HG03442 (cell line): ENCODE data around the gene SLMAP.

Experiments
- ATAC-seq: cut with Tn5 transposase; IDR thresholded peaks from one replicate; pipeline ENCODE4 v1.9.1; 2021; ENCODE audit warnings: mild to moderate bottlenecking, moderate library complexity; ENCODE audit not compliant: unreplicated experiment

The SLMAP gene

DNA sequence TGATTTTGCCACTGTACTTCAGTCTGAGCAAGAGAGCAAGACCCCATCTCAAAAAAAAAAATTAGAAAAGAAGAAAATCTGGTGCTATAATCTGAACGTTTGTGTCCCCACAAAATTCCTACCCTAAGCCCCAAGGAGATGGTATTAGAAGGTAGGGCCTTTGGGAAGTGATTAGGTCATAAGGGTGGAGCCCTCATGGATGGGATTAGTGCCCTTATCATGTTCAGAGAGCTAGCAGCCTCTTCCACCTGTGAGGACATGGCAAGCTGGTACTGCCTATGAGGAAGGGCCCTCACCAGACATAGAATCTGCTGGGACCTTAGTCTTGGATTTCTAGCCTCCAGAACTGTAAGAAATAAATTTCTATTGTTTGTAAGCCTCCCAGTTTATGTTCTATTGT is 201.7 kb downstream of the SLMAP start:
- no peak for ATAC-seq

DNA sequence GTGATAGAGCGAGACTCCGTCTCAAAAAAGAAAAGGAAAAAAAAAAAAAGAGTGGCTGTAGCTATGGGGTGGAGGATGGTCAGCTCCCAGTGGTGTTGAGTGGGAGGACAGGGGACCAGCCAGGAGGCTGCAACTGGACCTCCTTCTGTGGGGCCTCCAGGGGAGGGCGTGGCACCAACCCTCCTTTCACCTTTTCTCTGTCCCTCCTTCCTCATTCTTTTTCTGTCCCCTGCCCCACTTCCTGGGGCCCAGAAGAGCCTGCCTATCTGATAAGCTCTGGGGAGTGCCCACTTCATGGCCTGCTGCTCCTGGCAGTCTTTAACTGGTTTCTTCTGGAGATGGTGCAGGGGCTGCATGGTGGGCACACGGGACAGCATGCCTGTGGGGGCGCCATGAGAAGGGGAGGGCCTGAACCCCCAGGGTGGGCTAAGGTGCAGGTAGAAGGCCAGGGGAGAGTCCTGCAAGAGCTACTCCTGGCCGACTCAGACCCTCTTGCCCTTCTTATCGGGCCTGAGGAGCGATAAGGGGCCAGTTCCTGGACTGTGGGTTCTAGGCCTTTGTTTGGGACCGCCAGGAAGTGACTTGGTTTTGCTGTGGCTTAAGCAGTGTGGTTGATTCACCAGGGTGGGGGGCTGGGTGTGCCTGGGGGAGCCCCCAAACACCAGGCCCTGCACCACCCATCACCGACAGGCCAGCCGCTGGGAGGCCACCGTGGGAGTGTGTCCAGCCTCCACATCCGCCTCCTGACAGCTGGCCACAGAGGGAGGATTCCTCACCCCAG is 202.7 kb downstream of the SLMAP start:
- no peak for ATAC-seq

GRCh38 chr3:57959423-57960173 is 203.5 kb downstream of the SLMAP start:
- no peak for ATAC-seq

GRCh38 chr3:57960174-57960505 is 204.0 kb downstream of the SLMAP start:
- ATAC-seq: no peak

DNA sequence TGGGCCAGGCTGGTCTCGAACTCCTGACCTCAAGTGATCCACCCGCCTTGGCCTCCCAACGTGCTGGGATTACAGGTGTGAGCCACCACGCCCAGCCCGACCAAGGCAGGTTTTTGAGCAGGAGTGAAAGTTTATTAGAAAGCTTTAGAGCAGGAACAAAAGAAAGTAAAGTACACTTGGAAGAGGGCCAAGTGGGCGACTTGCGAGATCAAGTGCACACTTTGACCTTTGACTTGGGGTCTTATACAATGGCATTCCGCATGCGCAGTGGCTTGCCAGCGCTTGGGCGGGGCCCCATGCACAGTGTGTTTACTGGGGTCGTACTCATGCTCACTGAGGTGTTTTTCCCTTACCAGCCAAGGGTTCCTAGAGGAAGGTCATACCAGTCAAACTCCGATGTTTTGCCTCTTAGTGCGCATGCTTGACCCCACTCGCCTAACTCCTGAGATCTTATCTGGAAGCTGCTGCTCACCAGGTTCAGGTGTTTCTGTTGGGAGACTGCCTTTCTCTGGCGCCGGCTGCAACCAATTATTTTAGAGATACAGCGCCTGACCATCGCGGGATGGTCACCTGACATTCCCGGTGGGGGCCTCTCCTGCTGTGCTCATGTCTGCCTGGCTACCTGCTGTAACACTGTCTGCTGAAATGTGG is 205.2 kb downstream of the SLMAP start:
- ATAC-seq: no peak

GRCh38 chr3:57961828-57962447 is 205.8 kb downstream of the SLMAP start:
- no peak for ATAC-seq

GRCh38 chr3:57962448-57962834 is 206.3 kb downstream of the SLMAP start:
- ATAC-seq: no peak

DNA sequence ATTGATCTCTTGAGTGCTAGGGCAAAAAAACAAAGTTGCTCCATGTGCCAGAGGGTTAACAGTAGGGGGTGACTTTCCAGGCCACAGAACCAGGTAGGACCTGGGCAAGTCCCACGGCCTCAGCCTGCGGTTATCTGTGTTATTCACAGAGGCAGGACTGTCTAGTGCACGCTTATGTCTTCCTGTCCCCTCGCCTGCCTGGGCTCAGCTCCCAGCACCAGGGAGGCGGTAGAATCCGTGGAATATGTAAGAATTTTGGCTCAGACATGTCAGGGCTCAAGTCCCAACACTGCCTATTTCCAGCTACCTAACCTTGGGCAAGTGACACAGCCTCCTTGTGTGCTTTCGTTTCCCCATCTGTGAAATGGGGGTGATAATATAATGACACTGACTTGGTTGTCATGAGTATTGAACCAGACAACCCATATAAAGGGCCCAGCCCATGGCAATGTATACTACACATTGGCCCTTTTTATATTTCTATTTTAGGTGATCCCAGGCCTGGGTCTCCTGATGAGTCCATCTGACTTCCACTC is 207.8 kb downstream of the SLMAP start:
- ATAC-seq: no peak

- ATAC-seq: no peak
Measured at GRCh38 chr3:57966829-57967228, 210.7 kb downstream of the SLMAP start.

- ATAC-seq: no peak
Measured at GRCh38 chr3:57967590-57967989, 211.5 kb downstream of the SLMAP start.

DNA sequence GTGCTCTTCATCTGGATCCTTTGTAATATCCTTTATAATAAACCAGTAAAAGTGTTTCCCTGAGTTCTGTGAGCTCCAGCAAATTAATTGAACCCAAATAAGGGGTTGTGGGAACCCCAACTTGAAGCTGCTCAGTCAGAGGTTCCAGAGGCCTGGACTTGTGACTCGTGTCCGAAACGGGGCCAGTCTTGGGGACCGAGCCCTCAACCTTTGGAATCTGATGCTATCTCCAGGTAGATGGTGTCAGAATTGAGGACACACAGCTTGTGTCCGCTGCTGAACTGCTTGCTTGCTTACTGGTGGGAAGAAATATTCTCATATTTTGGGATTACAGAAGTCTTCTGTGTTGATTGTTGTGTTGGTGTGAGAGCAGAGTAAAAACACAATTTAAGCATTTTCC is 212.4 kb downstream of the SLMAP start:
- no peak for ATAC-seq

DNA sequence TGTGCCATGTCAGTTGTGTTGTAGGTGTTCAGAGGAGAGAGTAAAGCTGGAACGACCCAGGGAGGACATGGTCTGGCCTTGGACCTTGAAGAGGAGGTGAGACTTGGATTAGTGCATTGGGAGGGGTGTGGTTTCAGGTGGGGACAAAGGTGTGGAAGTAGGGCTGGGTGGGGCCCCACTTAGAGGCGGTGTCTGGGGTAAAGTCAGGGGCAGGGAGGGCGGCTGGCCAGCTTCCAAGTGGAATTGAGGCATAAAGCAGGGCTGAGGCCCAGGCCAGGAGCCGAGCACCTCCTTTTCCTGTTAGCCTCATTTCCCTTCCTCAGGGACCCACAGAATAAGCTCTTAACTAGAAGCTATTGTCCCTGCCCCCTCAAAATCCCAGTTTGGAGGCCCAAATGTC is 215.9 kb downstream of the SLMAP start:
- ATAC-seq: no peak

GRCh38 chr3:57972531-57973111 is 216.5 kb downstream of the SLMAP start:
- ATAC-seq: no peak

DNA sequence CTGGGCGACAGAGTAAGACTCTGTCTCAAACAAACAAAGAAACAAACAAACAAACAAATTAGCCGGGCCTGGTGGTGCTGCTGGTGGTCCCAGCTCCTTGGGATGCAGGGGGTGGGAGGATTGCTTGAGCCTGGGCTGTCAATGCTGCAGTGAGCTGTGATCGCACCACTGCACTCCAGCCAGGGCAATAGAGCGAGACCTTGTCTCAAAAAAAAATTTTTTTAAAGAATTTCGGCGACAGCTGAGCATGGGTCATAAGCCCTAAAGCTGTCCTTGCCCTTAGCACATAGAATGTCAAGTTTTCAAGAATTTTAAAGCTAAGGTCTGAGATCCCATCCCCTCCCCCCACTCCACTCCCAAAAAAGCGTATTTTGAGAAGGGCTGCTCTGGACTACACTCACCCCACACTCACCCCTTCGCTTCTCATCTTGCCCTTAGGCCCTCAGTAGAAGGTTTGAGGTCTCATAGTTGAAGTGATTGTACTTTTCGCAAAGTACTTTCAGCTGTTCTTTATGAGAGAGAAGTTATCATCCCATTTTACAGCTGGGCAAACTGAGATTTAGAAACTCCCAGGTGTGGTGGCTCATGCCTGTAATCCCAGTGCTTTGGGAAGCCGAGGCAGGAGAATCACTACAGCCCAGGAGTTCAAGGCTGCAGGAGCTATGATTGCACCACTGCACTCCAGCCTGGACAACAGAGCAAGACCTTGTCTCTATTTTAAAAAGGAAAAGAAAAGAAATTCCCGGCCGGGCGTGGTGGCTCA is 217.8 kb downstream of the SLMAP start:
- ATAC-seq: no peak

GRCh38 chr3:57974796-57975388 is 218.8 kb downstream of the SLMAP start:
- ATAC-seq: no peak

DNA sequence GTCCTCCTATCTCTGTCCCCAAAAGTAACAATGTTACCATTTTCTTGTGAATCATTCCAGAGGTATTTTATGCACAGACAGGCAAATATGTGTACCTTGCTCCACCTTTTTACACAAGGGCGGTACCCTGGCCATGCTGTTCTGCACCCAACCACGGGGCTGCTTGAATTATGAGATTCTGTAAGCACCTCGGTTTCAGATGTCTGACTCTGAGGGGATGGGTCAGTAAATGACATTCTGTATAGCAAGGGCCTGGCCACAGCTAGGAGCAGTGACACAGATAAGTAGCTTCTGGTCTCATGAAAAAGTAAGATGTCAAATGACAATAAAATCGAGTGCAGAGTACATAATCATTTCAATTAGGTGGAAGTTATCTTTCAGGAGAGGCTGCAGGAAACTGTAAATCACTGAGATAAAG is 221.7 kb downstream of the SLMAP start:
- ATAC-seq: no peak

- no peak for ATAC-seq
Measured at GRCh38 chr3:57978316-57978715, 222.2 kb downstream of the SLMAP start.
